GM12874 (cell line): ENCODE measurements around the gene LEP.

Source experiments
- CTCF ChIP-seq: IDR thresholded peaks from 2 replicates; pipeline ENCODE4 v1.5.1; 2011; ENCODE audit warnings: low read depth, mild to moderate bottlenecking, control low read depth, low read length, moderate library complexity; ENCODE audit not compliant: insufficient read depth

LEP gene

GRCh38 chr7:128255271-128255670 is 14.2 kb downstream of the LEP start:
- no peak for TF ChIP-seq CTCF

GRCh38 chr7:128257458-128257857 is 16.4 kb downstream of the LEP start:
- TF ChIP-seq CTCF = no peak

GRCh38 chr7:128259131-128260061 is 18.3 kb downstream of the LEP start:
- no peak for TF ChIP-seq CTCF

- TF ChIP-seq CTCF = no peak
Observed at GRCh38 chr7:128260069-128260795, 19.2 kb downstream of the LEP start.

- TF ChIP-seq CTCF = no peak
Observed at GRCh38 chr7:128262273-128263028, 21.4 kb downstream of the LEP start.

GRCh38 chr7:128263420-128263819 is 22.3 kb downstream of the LEP start:
- no peak for TF ChIP-seq CTCF

GRCh38 chr7:128264477-128264876 is 23.4 kb downstream of the LEP start:
- TF ChIP-seq CTCF = no peak
